DOHH2 (cell line): ENCODE measurements around the gene PALLD.

Source experiments
- CTCF ChIP-seq: fragments of 200-600 bp; sonication (generic); IDR thresholded peaks from one replicate; pipeline ENCODE4 v1.5.1; 2014; ENCODE audit warnings: antibody characterized with exemption, mild to moderate bottlenecking, low read depth, low read length; ENCODE audit not compliant: poor library complexity, severe bottlenecking
- EZH2phosphoT487 ChIP-seq: fragments of 200-600 bp; sonication (generic); IDR thresholded peaks from 2 replicates; pipeline ENCODE4 v1.6.1; 2017; ENCODE audit warnings: borderline replicate concordance, mild to moderate bottlenecking, antibody characterized with exemption, low read length, moderate library complexity, mixed read lengths

GRCh38 chr4:168878623-168879022 is 381.8 kb downstream of the PALLD start:
- TF ChIP-seq EZH2phosphoT487 (no peak), CTCF (no peak)
